ENCODE results near the gene SYNDIG1L.

Gene SYNDIG1L

GRCh38 chr14:74429221-74429691, 3.2 kb upstream of the SYNDIG1L start:
- no peak for DNase-seq

GRCh38 chr14:74427651-74428050, 1.6 kb upstream of the SYNDIG1L start:
- no peak for DNase-seq

GRCh38 chr14:74425525-74426201, 347 bp downstream of the SYNDIG1L start:
- peak; percentile 31 for DNase-seq

- DNase-seq, result no peak
Measured at GRCh38 chr14:74424606-74425005, 1.4 kb downstream of the SYNDIG1L start.

- no peak for DNase-seq
Measured at GRCh38 chr14:74423246-74423645, 2.8 kb downstream of the SYNDIG1L start.

- no peak for DNase-seq
Measured at GRCh38 chr14:74421981-74422380, 4.0 kb downstream of the SYNDIG1L start.

DNA sequence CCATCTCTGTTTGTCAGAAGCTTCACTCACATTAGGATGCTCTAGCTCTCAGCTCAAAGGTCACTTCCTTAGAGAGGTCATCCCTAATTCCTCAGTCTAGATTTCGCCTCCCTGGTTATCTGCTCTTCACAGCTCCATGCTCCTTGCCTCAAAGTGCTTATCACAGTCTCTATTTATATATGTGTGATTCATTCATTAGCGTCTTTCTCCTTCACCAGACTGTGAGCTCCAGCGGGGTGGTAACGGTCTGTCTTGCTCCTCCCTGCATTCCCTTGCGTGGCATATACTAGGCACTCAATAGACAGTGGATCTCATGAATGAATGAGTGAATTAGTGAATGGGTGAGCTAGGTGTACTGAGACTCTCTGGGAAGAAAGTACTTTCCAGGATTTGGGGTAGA, 6.9 kb downstream of the SYNDIG1L start:
- DNase-seq, result no peak

DNA sequence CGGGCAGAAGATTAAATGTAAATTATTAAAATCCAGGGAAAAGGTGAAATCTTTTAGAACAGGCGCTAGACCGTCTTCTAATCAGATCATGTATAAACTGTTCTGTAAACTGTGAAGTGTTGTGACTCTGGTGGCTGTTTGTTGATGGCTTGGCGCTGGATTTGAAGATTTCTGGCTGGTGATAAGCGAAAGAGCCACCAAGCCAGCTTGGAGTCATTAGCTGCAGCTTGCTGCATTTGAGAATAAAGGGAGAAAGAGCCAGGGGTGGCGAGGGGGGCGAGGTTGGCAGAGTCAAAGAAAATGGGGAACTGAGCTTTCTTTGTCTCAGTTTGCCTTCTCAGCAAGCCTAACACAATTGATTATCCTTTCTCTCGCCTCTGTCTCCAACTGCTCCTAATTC, 8.0 kb downstream of the SYNDIG1L start:
- DNase-seq, result no peak

- DNase-seq, result no peak
Measured at GRCh38 chr14:74417611-74418010, 8.4 kb downstream of the SYNDIG1L start.

DNA sequence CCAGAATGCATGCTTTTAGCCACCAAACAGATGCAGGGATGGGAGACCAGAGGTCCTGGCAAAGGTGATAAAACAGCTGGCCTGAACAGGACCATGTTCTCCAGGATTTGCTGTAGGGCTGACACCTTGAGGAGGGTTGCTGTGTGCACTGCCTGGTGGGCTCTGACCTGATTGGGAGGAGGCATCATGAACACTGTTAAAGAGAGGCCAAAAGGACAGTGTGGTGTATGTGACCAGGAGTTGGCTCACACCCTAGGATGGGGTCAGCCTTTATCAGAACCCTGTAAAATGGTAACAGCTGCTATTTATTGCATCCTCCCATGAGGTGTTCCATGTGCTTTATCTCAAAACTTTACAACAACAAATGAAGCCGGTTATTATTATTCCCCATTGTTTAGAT, 8.8 kb downstream of the SYNDIG1L start:
- no peak for DNase-seq

DNA sequence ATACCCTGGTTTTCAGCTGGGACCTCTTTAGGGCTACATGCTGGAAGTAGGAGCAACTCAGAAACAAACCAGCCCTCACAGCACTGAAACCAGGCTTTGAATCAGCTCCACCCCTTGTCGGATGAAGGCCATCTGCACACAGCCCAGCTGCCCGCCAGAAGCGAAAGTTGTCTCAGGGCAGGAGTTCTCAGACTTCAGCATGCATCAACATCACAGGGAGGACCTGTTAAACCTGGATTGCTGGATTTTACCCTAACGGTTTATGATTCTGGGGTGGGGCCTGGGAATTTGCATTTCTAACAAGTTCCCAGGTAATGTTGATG, 10.9 kb downstream of the SYNDIG1L start:
- no peak for DNase-seq

DNA sequence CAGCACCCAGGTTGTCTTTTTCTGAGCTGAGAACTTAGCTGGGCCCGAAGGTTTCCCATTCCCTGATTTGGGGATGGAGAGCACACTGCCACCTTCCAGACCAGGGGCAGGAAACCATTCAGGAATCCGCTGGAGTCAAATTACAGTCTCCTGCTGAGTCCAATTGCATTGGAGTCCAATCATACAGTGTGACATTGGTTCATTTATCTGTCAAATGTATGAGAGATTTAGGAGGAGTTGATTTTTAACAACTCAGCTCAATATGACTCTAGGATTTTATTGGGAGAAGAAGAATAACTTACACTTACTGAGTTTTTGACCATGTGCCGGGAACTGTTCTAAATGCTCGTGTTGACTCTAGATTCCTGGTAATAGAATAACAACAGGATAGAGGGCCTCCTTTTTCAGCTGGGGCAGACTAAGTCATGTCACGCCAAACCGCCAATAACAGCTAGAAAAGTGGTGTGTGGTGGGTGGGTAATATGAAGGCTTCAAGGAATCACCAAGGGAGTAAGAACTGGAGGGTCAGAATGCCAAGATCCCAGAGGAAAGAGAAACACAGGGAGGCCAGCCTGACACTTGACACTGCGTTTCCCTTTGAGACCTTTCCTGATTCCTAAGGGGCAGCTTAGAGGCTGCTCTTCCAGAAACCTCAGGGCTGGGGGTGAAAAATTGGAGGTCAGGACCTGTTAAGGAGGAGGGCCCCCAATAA, 11.5 kb downstream of the SYNDIG1L start:
- DNase-seq, result no peak

DNA sequence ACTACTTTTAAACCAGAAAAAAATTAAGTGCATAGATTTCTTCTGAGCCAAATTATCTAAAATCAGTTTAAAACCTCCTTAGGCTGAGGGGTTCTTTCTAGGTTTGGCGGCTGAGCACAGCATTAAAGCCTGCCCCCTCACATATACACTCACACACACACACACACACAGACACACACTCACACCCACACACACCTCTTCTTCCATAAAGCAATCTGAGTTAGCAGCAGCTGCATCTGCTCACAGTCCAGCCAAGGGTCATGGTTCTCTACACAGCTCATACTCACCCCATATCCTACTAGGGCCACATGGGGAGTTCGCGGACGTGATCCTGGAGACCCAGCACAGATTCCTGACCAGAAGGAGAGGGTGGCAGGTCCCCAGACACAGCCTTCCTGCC, 12.4 kb downstream of the SYNDIG1L start:
- DNase-seq, result no peak

GRCh38 chr14:74412753-74413152, 13.3 kb downstream of the SYNDIG1L start:
- no peak for DNase-seq

GRCh38 chr14:74411671-74412070, 14.3 kb downstream of the SYNDIG1L start:
- DNase-seq, result no peak

GRCh38 chr14:74409441-74409840, 16.6 kb downstream of the SYNDIG1L start:
- DNase-seq, result no peak

- DNase-seq, result no peak
Measured at GRCh38 chr14:74408870-74409269, 17.1 kb downstream of the SYNDIG1L start.

- no peak for DNase-seq
Measured at GRCh38 chr14:74407801-74408154, 18.2 kb downstream of the SYNDIG1L start.

DNA sequence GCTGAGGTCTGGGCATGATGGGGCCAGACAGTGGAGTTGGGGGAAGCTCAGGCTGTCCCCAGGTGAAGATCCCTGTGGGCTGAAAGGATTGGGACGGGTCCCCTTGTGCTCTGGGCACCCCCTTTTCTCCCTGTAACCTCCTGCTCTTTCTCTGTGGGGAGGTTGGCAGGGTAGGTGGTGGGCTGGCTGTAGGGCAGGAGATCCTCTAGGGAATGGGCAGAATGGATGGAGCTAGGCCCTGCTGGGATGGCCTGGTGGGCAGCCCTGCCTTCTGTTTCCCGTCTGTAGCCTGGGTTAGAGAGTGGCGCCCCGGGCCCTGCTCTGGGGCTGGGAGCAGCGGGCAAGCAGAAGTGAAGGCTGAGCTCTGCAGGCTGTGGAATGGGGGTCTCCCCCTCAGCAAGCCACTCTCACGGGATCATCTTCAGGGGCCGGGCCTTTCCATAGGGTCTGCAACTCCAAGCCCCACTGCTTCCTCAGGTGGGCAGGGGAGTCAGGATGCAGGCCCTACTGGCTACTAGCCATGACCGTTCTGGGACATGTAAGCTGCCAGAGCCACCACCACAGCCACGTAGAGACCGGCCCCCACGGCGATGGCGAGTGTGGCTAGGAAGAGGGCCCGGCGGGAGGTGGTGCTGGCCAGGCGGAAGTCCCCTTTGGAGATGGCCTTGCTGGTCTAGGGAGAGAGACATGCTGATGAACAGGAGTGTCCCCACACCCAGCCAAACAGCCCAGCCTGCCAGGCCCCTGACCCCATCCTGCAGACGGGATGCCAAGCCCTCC, 18.8 kb downstream of the SYNDIG1L start:
- DNase-seq, result no peak

- DNase-seq, result no peak
Measured at GRCh38 chr14:74405663-74406062, 20.3 kb downstream of the SYNDIG1L start.

DNA sequence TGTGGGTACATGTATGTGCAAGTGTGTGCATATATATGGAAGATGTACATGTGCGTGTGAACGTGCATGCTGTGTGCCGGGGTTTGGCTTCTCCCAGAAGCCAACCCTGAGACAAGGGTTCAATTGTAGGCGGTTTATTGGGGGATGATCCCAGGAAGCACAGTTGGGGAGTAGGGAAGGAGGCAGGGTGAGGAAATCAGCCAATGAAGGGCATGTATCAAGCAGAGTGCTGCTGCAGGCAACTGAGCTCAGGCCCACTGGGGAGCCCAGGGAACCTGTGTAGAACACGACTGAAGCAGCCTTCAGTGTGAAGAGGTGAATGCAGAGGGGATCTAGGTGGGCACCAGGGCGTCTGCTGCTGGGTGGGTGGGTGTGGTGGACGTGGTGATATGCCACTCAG, 21.6 kb downstream of the SYNDIG1L start:
- no peak for DNase-seq

DNA sequence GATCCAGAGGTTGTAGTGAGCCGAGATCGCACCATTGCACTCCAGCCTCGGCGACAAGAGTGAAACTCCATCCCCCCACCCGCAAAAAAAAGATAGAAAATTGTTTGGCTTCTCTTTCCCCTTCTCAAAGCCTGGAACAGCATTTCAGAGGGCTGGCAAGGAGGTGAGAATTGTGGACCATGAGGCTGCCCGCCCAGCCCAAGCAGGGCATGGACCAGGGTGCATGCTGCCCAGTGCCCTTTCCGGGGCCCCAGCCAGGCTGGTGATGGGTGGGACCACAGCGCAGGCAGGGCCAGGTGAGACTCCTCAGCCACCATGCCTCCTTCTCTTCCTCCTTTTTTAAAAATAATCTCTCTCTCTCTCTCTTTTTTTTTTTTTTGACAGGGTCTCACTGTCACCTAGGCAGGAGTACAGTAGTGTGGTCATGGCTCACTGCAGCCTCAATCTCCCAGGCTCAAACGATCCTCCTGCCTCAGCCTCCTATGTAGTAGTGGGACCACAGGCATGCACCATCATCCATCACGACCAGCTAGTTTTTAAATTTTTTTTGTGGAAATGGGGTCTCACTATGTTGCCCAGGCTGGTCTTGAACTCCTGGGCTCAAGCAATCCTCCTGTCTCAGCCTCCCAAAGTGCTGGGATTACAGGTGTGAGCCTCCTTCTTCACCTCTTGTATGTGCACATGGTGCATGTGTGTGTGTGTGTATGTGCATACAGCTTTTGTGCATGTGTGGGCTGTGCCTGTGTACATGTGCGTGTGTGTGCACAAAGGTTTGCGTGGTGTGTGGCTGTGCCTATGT, 22.2 kb downstream of the SYNDIG1L start:
- no peak for DNase-seq

All from activated gamma-delta T cell (primary cell).